Measurements from ENCODE around the gene PRMT5. TPM values are rescaled to one million over a fixed set of nuclear protein-coding genes. Genes with fewer than 3 reads are reported as not detected.

The PRMT5 gene
- polyA plus RNA-seq, 1 donor (not counting 4 experiments of a cell fraction or from before 2014, with no cell fraction given) = 241 TPM

- no peak overlapping the region for H3K27ac ChIP-seq (ENCODE audit: control insufficient read depth, insufficient read depth, low read length)
- peaks cover 5 to 14% of the 10 kb centered on the region in 2 experiments for H3K36me3 ChIP-seq (ENCODE audit: control insufficient read depth in 2 of 2, extremely low read depth in 1 of 2, insufficient read depth in 2 of 2, low read length in 2 of 2)
- TF ChIP-seq CTCF (optimal IDR thresholded peaks at IDR 0.05 in 1 of 3, IDR thresholded peaks at IDR 0.05 in 1 of 3, conservative IDR thresholded peaks at IDR 0.05 in 1 of 3; ENCODE audit: extremely low read depth in 1 of 3, insufficient read depth in 2 of 3, low read length in 3 of 3) (no peak), EZH2 (IDR thresholded peaks at IDR 0.05; ENCODE audit: low read length) (no peak)
- H3K4me2 ChIP-seq (ENCODE audit: control insufficient read depth, extremely low read depth, insufficient read depth, low read depth, low read length) = peak overlapping the region; percentile 15
- H3K9ac ChIP-seq (ENCODE audit: control insufficient read depth, extremely low read depth, insufficient read depth, low read length) = no peak overlapping the region
- peaks cover 12% of the 10 kb centered on the region for H3K4me1 ChIP-seq (ENCODE audit: control insufficient read depth, extremely low read depth, insufficient read depth, low read length)
- H3K79me2 ChIP-seq (ENCODE audit: control insufficient read depth, insufficient read depth, low read length) = no peaks in the 10 kb centered on the region
- dilution Hi-C loops (cut with MboI; ENCODE audit: extremely low pct_ligation_motif_present, low sequenced_read_pairs) = no loop called here
- H3K9me1 ChIP-seq (ENCODE audit: control insufficient read depth, extremely low read depth, insufficient read depth, low read length) = no peaks in the 10 kb centered on the region
- H3K9me3 ChIP-seq (ENCODE audit: control insufficient read depth, low read depth, low read length) = no peaks in the 10 kb centered on the region
- no peak overlapping the region for H2AFZ ChIP-seq (ENCODE audit: control insufficient read depth, low read length)
- DNase-seq (ENCODE audit: low read depth, low spot score) = no peak
- H3K27me3 ChIP-seq (ENCODE audit: control insufficient read depth, extremely low read depth, insufficient read depth, low read length) = no peaks in the 10 kb centered on the region
- H3K4me3 ChIP-seq (ENCODE audit: control insufficient read depth in 2 of 3, extremely low read depth in 1 of 3, insufficient read depth in 2 of 3, low read depth in 1 of 3, low read length in 3 of 3) = no peak overlapping the region
- FAIRE-seq = no peak
- H4K20me1 ChIP-seq (ENCODE audit: control insufficient read depth, extremely low read depth, insufficient read depth, low read length) = no peaks in the 10 kb centered on the region
These were observed 46.5 kb downstream of the PRMT5 start for GRCh38 chr14:22882529-22883172.

DNA sequence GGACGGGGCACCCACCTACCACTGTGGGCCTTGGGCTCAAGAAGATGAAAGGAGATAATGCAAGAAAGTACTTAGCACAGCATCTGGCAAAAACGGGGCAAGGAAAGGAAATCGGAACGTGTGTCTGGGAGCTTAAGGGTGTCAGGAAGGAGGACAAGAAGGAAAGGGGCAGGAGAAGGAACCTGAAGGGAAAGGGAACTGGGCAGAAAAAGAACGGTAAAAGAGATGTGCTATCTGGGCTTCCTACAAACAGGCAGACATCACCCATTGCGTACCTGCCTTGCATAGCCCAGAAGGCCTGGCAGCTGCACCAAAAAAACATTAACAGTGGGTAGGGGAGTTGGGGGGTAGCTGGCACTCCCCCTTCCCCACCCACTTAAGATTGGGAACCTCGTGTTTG lies 47.1 kb downstream of the PRMT5 start:
- Histone ChIP-seq H3K4me1 (ENCODE audit: control insufficient read depth, extremely low read depth, insufficient read depth, low read length) (peaks cover 9% of the 10 kb centered on the region), H3K79me2 (ENCODE audit: control insufficient read depth, insufficient read depth, low read length) (no peaks in the 10 kb centered on the region), H3K36me3 (ENCODE audit: control insufficient read depth in 2 of 2, extremely low read depth in 1 of 2, insufficient read depth in 2 of 2, low read length in 2 of 2) (peaks cover 11 to 20% of the 10 kb centered on the region in 2 experiments), H3K4me2 (ENCODE audit: control insufficient read depth, extremely low read depth, insufficient read depth, low read depth, low read length) (peak overlapping the region; percentile 15), H3K27me3 (ENCODE audit: control insufficient read depth, extremely low read depth, insufficient read depth, low read length) (no peaks in the 10 kb centered on the region), H4K20me1 (ENCODE audit: control insufficient read depth, extremely low read depth, insufficient read depth, low read length) (no peaks in the 10 kb centered on the region), H3K9ac (ENCODE audit: control insufficient read depth, extremely low read depth, insufficient read depth, low read length) (no peak overlapping the region), H3K4me3 (ENCODE audit: control insufficient read depth in 2 of 3, extremely low read depth in 1 of 3, insufficient read depth in 2 of 3, low read depth in 1 of 3, low read length in 3 of 3) (no peak overlapping the region), H3K9me3 (ENCODE audit: control insufficient read depth, low read depth, low read length) (no peaks in the 10 kb centered on the region), H3K9me1 (ENCODE audit: control insufficient read depth, extremely low read depth, insufficient read depth, low read length) (no peaks in the 10 kb centered on the region), H3K27ac (ENCODE audit: control insufficient read depth, insufficient read depth, low read length) (no peak overlapping the region), H2AFZ (ENCODE audit: control insufficient read depth, low read length) (no peak overlapping the region)
- FAIRE-seq (no peak), DNase-seq (ENCODE audit: low read depth, low spot score) (no peak)
- TF ChIP-seq EZH2 (IDR thresholded peaks at IDR 0.05; ENCODE audit: low read length) (no peak), CTCF (optimal IDR thresholded peaks at IDR 0.05 in 1 of 3, IDR thresholded peaks at IDR 0.05 in 1 of 3, conservative IDR thresholded peaks at IDR 0.05 in 1 of 3; ENCODE audit: extremely low read depth in 1 of 3, insufficient read depth in 2 of 3, low read length in 3 of 3) (no peak)
- dilution Hi-C loops (cut with MboI; ENCODE audit: extremely low pct_ligation_motif_present, low sequenced_read_pairs) = no loop called here
